ENCODE data around the gene DLG2. TPM values are rescaled to one million over a fixed set of nuclear protein-coding genes. Genes with fewer than 3 reads are reported as not detected.

The DLG2 gene
- total RNA-seq, 1 experiment from 2014 or later, result 17.5 TPM

GRCh38 chr11:83720675-83721074 lies 1906.5 kb downstream of the DLG2 start:
- ChIA-PET POLR2A (interaction anchor here (1.3 kb wide), 1 partner anchor 148 kb away, joined by 8 read pairs; no protein-coding TSS in a partner anchor), CTCF (interaction anchor here (0.6 to 1.6 kb wide), 3 partner anchors 10 to 478 kb away, joined by 3 to 4 read pairs (median 3); no protein-coding TSS in a partner anchor)
- DNase-seq (ENCODE audit: low spot score) (peak; percentile 16), ATAC-seq (peak; percentile 11; the same call in 1 of the 2 replicates)
- peaks cover 65% of the 10 kb centered on the region for H3K4me1 Mint-ChIP-seq
- 0 out of 2 replicates have a peak, but pooled peaks cover 4% of the 10 kb centered on the region for H3K27me3 Mint-ChIP-seq (ENCODE audit: low read depth)
- peak overlapping the region; percentile 23 for H3K27ac Mint-ChIP-seq
- peaks cover 8% of the 10 kb centered on the region for H3K36me3 Mint-ChIP-seq
- peak overlapping the region; percentile 2; the same call in 1 of the 2 replicates for H3K4me3 Mint-ChIP-seq
- TF ChIP-seq ATF6 (CRISPR knock-in tag; IDR thresholded peaks at IDR 0.05), result no peak
- TF ChIP-seq ZNF423 (CRISPR knock-in tag; IDR thresholded peaks at IDR 0.05), result peak; percentile 58; the same call in 1 of the 2 replicates
- no peak for TF ChIP-seq JAZF1 (CRISPR knock-in tag; IDR thresholded peaks at IDR 0.05)
- H3K9me3 Mint-ChIP-seq, result no peaks in the 10 kb centered on the region

DNA sequence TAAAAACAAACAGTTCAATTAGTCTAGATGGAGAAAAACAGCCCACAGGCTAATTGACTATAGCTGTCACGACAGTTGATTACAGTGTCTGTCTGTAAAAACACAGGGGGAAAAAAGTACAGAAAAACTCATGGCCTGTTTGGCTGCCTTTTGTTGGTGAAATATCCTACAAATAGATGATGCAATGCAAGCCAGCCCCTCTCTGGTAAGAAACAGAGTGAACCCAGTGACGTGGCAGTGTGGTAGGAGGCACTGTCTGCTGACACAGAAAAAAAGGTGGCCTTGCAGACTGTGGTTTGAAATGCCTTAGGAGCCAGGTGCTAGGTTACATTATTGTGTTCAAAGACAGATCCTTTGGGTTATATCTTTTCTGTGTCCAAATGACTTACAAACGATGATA lies 1909.6 kb downstream of the DLG2 start:
- Mint-ChIP-seq H3K27ac (peak overlapping the region; percentile 30; the same call in 1 of the 2 replicates), H3K27me3 (ENCODE audit: low read depth) (0 out of 2 replicates have a peak, but pooled peaks cover 4% of the 10 kb centered on the region), H3K4me1 (peaks cover 39% of the 10 kb centered on the region), H3K4me3 (no peak overlapping the region), H3K9me3 (no peaks in the 10 kb centered on the region), H3K36me3 (peaks cover 11% of the 10 kb centered on the region)
- ATAC-seq, result no peak
- TF ChIP-seq ZNF121 (CRISPR knock-in tag; IDR thresholded peaks at IDR 0.05) (no peak), NR3C1 (CRISPR knock-in tag; conservative IDR thresholded peaks at IDR 0.05; ENCODE audit: low read depth) (no peak), GABPB1 (CRISPR knock-in tag; IDR thresholded peaks at IDR 0.05) (peak; percentile 83)
- ChIA-PET POLR2A (no interaction called here), CTCF (no interaction called here)
- no peak for DNase-seq (ENCODE audit: low spot score)

DNA sequence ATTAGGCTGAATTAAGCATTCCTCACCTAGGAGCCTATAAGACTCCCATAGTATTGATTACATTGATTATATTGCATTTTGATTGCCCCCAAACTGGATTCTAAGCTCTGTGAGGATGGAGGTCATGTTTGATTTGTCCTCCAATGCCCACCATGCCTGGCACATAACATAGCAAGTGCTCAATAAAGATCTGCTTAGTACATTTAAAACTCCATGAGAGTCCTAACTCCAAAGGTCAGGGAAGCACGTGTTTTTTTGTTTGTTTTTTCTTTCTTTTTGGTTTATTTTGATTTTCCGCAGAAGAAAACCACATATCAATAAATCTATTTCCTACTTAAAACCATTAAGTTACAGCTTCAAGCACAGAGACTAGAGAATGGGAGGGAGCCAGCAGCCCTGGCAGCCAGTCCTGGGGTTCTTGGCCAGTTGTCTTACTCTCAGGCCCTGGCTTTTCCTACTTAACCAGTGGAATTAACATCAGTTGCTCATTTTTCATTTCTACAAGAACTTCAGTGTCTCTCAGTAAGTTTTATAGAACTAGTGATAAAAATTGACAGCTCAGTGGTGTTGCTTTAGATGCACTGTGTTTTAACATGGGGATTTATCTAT lies 1911.1 kb downstream of the DLG2 start:
- ChIA-PET CTCF (no interaction called here), POLR2A (no interaction called here)
- 0 out of 2 replicates have a peak, but pooled peaks cover 4% of the 10 kb centered on the region for H3K27me3 Mint-ChIP-seq (ENCODE audit: low read depth)
- ATAC-seq (no peak), DNase-seq (ENCODE audit: low spot score) (no peak)
- no peak overlapping the region for H3K27ac Mint-ChIP-seq
- peaks cover 11% of the 10 kb centered on the region for H3K36me3 Mint-ChIP-seq
- TF ChIP-seq ZNF423 (CRISPR knock-in tag; IDR thresholded peaks at IDR 0.05) (no peak), HMGA2 (CRISPR knock-in tag; IDR thresholded peaks at IDR 0.05) (no peak), NFE2L1 (CRISPR knock-in tag; IDR thresholded peaks at IDR 0.05) (no peak), RELA (CRISPR knock-in tag; IDR thresholded peaks at IDR 0.05; ENCODE audit: borderline replicate concordance) (no peak), ZNF138 (CRISPR knock-in tag; conservative IDR thresholded peaks at IDR 0.05) (no peak), GTF2I (CRISPR knock-in tag; conservative IDR thresholded peaks at IDR 0.05) (no peak), NFYB (CRISPR knock-in tag; conservative IDR thresholded peaks at IDR 0.05; ENCODE audit: low read depth) (no peak)
- TF ChIP-seq, protein P1, sequence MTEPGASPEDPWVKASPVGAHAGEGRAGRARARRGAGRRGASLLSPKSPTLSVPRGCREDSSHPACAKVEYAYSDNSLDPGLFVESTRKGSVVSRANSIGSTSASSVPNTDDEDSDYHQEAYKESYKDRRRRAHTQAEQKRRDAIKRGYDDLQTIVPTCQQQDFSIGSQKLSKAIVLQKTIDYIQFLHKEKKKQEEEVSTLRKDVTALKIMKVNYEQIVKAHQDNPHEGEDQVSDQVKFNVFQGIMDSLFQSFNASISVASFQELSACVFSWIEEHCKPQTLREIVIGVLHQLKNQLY (CRISPR knock-in tag; IDR thresholded peaks at IDR 0.05), result no peak
- H3K4me1 Mint-ChIP-seq, result peaks cover 25% of the 10 kb centered on the region
- no peak overlapping the region for H3K4me3 Mint-ChIP-seq
- no peaks in the 10 kb centered on the region for H3K9me3 Mint-ChIP-seq

DNA sequence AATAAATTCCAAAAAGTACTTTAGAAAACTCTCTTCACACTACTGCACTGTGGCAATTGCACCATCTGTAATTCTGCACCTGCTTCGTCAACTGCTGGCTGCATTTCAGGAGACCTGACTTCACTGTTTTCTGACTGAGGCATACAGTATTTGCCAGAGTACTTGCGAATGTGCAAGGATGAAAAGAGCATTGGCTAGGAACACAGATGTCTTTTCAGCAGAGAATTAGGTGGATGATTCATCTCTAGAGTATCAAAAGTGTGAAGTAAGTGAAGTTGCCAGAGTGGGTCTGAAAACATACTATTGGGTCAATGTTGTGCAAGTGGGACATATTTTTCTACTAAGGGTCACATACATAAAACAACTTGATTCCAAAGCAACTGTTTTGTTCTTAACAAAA lies 1913.4 kb downstream of the DLG2 start:
- peaks cover 13% of the 10 kb centered on the region for H3K4me1 Mint-ChIP-seq
- DNase-seq (ENCODE audit: low spot score), result no peak
- no peaks in the 10 kb centered on the region for H3K9me3 Mint-ChIP-seq
- POLR2A ChIA-PET, result no interaction called here
- no peaks in the 10 kb centered on the region for H3K27me3 Mint-ChIP-seq (ENCODE audit: low read depth)
- H3K36me3 Mint-ChIP-seq, result peaks cover 5% of the 10 kb centered on the region
- no peak overlapping the region for H3K4me3 Mint-ChIP-seq
- ATAC-seq, result no peak
- CTCF ChIA-PET, result no interaction called here
- H3K27ac Mint-ChIP-seq, result no peak overlapping the region
- TF ChIP-seq SMAD4 (CRISPR knock-in tag; IDR thresholded peaks at IDR 0.05) (no peak), NFYB (CRISPR knock-in tag; conservative IDR thresholded peaks at IDR 0.05; ENCODE audit: low read depth) (no peak), ATF1 (CRISPR knock-in tag; IDR thresholded peaks at IDR 0.05) (no peak), MXD4 (CRISPR knock-in tag; IDR thresholded peaks at IDR 0.05; ENCODE audit: borderline replicate concordance) (no peak), SOX15 (CRISPR knock-in tag; IDR thresholded peaks at IDR 0.05) (no peak), MAX (CRISPR knock-in tag; IDR thresholded peaks at IDR 0.05) (no peak), ZBTB21 (CRISPR knock-in tag; IDR thresholded peaks at IDR 0.05; ENCODE audit: borderline replicate concordance) (no peak)
- TF ChIP-seq, protein P2, sequence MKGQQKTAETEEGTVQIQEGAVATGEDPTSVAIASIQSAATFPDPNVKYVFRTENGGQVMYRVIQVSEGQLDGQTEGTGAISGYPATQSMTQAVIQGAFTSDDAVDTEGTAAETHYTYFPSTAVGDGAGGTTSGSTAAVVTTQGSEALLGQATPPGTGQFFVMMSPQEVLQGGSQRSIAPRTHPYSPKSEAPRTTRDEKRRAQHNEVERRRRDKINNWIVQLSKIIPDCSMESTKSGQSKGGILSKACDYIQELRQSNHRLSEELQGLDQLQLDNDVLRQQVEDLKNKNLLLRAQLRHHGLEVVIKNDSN (CRISPR knock-in tag; IDR thresholded peaks at IDR 0.05), result no peak
- TF ChIP-seq, protein P3, sequence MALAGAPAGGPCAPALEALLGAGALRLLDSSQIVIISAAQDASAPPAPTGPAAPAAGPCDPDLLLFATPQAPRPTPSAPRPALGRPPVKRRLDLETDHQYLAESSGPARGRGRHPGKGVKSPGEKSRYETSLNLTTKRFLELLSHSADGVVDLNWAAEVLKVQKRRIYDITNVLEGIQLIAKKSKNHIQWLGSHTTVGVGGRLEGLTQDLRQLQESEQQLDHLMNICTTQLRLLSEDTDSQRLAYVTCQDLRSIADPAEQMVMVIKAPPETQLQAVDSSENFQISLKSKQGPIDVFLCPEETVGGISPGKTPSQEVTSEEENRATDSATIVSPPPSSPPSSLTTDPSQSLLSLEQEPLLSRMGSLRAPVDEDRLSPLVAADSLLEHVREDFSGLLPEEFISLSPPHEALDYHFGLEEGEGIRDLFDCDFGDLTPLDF (CRISPR knock-in tag; IDR thresholded peaks at IDR 0.05), result no peak
- TF ChIP-seq, protein P4, sequence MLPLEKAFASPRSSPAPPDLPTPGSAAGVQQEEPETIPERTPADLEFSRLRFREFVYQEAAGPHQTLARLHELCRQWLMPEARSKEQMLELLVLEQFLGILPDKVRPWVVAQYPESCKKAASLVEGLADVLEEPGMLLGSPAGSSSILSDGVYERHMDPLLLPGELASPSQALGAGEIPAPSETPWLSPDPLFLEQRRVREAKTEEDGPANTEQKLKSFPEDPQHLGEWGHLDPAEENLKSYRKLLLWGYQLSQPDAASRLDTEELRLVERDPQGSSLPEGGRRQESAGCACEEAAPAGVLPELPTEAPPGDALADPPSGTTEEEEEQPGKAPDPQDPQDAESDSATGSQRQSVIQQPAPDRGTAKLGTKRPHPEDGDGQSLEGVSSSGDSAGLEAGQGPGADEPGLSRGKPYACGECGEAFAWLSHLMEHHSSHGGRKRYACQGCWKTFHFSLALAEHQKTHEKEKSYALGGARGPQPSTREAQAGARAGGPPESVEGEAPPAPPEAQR (CRISPR knock-in tag; IDR thresholded peaks at IDR 0.05), result no peak

Measured in WTC11 (cell line).